Measurements from ENCODE around the gene HNF1A.
"Not testable (repeated sequence)": the region's sequence is repeated elsewhere in the genome, so short reads cannot be mapped to it uniquely, and the experiment has no call there.

The HNF1A gene

DNA sequence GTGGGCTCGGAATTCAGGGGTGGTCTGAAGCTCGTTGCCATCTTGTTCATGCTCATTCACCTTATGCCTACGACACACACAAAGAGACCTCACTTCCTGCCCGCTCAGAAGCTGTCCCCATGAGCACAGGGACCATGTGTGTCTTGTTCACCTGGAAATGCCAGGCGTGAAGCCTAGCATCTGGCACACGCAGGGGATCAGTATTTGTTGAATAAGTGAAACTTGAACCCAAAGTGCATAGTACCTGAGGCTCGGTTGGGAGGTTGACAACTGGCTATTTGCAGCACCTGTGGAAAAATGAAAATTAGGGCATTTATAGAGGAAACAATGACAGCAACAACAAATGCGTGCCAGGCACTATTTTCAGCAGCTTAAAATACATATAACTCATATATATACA is 32.5 kb downstream of the HNF1A start:
- DNase-seq (ENCODE audit: low read depth in 2 of 2) = no peak

DNA sequence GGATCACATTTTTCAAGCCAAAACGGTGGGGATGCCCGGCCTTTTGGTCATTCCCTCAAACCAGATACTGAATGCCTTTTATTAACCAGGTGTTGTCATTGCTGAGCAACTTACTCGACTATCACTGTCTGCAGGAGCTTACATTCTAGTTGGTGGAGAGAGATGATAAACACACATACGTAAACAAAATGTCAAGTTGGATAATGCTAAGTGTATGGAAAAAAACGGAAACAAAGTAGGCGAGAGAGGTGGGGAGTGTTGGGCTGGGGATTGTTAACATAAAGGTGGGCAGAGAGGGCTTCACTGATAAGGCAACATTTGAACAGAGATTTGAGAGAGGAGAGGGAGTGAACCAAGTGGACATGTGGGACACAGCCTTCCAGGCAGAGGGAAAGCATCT is 33.5 kb downstream of the HNF1A start:
- DNase-seq (ENCODE audit: low read depth in 2 of 2) = no peak

DNA sequence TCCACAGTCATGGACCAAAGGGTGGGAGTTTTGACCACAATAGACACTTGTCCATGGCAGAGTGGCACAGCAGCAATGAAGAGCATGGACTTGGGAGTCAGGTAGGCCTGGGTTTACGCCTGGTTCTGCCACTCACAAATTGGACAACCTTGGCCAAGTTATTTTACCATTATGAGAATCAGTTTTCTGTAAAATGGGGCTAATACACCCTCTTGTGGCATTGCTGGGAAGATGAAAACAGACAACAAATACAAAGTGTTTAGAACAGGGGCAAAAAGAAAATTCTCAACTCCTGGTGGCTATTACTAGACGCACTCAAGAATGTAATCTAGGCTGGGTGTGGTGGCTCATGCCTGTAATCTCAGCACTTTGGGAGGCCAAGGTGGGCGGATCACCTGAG is 35.4 kb downstream of the HNF1A start:
- DNase-seq (ENCODE audit: low read depth in 2 of 2) = no peak

DNA sequence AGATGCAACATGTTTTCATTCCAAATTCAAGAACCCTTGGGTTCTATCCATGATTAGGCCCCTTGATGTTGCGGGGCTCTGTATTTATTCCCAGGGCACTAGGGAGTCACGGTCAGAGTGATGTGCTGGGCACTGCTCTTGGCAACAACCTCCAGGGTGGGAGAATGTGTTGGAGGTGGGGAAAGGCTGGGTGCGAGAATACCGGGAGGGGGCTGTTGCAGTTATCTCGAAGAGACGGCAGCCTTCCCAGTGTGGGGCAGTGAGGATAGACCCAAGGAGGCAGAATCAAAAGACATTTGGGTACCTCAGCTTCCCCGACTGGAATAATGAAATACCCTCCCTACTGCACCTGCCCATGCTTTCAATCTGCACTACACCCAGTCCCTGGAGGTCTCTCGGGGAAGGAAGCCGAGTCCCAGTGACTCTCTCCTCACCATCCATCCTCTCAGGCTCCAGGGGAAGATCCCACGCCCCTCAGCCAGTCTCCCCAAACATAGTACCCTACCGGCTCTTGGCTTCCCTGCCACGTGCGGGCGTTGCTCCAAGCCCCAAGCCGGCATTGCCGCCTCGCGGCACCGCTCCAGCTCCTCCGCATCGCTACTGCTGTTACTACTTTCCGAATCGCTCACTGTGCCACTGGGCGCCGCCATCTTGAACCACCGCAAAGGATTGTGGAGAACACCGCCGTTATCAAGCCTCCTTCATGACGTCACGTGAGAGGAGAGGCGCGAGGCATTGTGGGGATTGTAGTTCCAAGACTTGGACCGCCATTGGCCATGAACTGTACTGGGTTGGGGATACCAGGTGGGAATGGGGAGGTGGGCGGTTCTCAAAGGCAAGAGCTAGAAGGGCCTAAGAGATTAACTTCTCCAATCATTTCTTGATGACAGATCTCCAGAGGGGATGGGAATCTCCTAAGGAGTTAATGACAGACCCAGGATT is 37.8 kb downstream of the HNF1A start, which contains the start of gene C12orf43:
Gene C12orf43 (minus strand): TSS at position 663 of the 942 bp plus-strand sequence. CDS start 13 bp downstream, at position 650.
- peak; percentile 84 to 91 for DNase-seq (ENCODE audit: low read depth in 2 of 2)

DNA sequence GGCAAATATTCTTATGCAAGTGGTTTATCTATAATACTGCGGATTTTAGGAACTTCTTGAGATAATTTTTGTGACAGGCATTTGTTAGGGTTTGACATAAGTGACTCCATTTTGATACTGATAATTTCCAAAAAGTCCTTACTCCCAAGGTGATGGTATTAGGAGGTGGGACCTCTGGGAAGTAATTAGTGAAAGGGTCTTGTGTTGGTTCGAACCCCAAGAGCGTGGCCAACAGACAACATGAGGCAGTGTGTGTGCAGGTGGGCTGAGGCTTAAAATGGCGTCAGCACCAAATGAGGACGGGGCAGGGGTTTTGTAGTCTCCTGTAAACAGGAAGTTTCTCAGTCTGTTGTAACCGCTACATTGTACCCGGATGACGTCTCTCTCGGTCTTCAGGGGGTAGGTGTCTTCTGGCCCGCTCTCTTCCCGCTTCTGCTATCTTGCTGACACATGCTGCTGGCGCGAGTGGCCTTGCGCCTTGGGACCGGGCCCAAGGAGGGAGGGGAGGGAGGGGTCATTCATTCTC is 39.7 kb downstream of the HNF1A start:
- no peak for DNase-seq (ENCODE audit: low read depth in 2 of 2)

DNA sequence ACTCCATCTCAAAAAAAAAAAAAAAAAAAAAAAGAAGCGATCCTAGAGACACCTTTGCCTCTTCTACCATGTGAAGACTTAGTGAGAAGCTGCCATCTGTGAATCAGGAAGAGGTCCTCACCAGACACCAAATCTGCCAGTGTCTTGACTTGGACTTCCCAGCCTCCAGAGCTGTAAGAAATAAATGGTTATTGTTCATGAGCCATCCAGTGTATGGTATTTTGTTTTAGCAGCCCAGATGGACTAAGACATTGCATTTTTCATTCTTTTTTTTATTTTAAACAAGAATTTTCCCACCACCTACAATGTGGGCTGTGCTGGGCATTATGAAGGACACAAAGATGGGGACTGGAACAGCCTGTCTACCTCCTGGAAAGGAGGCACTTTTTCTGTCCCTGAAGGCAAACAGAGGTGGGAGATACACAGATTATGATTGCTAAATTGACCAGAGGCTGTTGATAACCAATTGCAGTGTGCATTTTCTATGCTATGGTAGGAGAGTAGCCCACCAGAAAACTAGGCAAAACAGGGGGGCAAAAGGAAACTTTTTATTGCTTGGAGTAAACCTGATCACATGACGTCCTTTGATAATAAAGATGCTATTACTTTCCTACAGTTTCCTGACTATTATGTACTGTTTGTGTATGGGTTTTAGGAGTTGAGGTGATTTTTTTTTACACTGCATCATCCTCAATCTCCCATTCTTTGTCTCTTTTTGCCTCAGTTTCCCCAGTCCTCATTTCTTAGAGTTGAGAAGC is 40.7 kb downstream of the HNF1A start:
- DNase-seq (ENCODE audit: low read depth in 2 of 2) = no peak

DNA sequence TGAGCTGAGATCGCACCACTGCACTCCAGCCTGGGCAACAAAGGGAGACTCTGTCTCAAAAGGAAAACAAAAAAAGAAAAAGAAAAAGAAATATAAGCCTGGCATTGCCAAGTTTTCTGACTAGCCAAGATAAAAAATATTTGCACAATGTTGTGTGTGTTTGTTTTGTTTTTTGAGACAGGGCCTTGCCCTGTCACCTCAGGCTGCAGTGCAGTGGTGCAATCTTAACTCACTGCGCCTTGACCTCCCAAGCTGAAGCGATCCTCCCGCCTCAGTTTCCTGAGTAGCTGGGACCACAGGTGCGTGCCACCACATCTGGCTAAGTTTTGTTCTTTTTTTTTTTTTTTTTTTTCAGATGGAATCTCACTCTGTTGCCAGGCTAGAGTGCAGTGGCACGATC is 43.4 kb downstream of the HNF1A start:
- DNase-seq (ENCODE audit: low read depth in 2 of 2) = no peak

DNA sequence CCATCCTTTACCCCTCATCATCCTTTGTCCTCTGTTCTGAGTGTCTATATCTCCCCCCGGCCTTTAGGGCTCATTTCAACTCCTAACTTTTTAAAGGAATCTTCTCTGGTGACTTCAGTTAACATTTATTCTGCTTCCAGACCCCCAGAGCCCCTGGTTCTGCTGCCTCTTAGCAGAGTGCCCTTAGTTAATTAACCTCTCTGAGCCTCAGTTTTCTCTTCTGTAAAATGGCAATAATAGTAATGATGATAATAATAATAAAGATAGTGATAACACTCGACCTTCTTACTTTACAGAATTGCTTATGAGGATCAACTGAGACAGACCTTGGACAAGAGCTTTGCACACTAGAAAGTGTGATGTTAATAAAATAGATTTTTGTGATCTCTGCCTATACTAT is 44.4 kb downstream of the HNF1A start:
- no peak for DNase-seq (ENCODE audit: low read depth in 2 of 2)

DNA sequence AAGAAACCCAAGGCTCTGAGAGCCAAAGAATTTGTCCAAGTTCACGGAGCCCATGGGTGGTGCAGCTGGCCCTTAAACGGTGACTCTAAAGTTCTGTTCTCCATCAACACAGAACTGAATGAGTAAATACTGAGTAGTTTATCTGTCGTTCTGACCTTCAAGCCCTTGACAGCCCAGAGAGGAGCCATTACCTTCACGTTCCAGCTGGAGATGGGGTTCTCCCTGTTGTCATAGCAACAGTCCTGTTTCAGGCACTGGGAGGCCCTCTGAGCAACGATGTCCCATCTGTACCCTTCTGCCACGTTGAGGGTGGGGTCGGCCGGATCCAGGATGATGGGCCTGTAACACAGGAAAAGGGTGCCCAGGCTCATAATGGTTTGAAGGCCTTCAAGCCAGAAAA is 45.5 kb downstream of the HNF1A start:
- no peak for DNase-seq (ENCODE audit: low read depth in 2 of 2)

DNA sequence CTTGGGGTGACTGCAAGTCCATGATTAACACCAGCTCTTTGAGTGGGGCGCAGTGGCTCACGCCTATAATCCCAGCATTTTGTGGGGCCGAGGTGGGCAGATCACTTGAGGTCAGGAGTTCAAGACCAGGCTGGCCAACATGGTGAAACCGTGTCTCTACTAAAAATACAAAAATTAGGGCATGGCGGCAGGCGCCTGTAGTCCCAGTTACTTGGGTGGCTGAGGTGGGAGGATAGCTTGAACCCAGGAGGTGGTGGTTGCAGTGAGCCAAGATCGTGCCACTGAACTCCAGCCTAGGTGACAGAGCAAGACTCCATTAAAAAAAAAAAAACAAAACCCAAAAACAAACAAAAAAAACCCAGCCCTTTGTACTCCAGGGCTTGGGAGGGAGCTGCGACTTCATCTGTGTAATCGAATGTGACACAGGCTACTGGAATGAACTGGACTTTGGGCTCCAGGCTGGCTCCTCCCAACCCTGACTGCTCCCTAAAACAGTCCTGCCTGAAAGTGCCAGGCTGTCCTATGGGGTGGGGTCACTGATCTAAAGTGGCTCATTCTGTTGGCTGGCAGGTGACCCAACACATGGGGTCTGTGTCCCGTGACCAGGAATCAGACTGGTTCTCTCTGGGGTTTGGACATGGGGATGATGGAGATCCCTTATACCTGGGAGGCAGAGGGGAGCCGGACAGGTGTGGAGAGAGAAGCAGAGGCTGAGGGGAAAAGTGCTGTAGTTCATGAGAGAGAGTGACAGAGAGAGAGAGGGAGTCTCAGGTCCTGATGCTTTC is 47.3 kb downstream of the HNF1A start:
- DNase-seq (ENCODE audit: low read depth in 2 of 2) = no peak

DNA sequence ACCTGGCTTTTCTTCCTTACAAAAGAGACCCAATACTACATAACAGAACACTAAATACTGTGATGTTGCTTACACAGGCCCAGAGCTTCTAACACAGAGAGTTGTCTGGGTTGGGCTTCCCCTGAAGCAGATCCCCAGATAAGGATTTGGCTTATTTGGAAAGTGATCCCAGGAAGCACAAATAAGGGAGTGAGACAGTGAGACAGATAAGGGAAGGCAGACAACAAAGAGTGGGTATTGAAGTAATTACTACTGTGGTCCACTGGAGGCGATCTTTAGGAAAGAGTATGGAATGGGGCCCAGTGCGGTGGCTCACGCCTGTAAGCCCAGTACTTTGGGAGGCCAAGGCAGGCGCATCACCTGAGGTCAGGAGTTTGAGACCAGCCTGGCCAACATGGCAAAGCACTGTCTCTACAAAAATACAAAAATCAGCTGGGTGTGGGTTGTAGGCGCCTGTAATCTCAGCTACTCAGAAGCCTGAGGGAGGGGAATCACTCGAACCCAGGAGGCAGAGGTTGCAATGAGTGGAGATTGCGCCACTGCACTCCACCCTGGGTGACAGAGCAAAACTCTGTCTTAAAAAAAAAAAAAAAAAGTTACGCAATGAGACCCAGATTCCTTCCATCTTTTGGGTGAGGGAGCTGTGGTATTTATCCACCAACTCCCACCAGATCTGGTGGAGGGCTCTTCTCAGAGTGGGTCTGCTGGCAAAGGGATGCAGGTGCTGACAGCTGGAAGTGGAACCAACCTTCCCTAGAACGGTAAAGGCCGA is 48.1 kb downstream of the HNF1A start:
- no peak for DNase-seq (ENCODE audit: low read depth in 2 of 2)

DNA sequence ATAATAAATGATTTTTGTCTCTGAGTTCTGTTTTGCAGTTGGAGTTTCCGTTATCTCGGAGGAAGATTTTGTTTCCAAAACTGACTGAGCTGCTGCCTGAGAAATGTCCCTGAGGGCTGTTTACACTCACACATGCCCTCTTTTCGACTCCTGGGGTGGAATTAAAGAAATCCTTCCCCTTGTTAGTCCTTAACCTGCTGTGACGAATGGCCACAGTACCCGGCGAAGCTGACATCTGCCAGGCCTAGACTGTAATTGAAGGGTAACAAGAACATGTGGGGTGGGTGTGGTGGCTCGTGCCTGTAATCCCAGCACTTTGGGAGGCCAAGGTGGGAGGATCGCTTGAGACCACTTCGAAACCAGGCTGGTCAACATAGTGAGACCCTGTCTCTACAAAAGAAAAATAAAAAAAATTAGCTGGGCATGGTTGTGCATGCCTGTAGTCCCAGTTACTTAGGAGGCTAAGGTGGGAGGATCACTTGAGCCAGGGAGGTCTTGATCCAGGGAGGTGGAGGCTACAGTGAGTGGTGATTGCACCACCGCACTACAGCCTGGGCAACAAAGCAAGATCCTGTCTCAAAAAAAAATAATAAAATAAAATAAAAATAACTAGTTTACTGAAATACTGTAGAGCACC is 52.4 kb downstream of the HNF1A start:
- DNase-seq (ENCODE audit: low read depth in 2 of 2) = no peak

DNA sequence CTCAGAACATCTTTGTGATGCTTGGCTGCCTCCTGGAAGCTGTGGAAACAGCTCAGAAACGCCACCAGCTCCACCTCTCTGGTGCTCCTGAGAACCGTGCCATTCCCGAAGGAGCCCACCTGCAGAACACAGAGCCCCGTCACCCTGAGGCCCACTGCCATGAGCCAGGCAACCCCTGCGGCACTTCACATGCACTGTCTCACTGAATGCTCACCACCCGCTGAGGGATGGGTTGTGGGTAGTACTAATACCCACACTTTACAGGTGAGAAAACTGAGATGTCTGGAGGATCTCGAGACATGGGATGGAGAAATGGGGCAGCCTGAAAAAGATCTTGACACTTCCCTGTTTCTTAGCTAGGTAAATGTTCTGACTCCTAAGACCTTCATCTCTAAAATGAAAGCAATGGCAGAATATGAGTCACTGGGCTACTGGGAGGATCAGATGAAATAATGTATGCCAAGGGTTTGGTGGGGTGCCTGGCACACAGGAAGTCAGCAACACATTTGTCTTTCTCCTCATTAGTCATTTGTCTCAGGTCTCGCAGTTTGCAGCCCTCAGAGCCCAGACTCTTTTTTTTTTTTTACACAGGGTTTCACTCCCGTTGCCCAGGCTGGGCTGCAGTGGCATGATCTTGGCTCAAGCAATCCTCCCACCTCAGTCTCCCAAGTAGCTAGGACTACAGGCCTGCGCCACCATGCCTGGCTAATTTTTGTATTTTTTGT is 55.4 kb downstream of the HNF1A start:
- DNase-seq (ENCODE audit: low read depth in 2 of 2) = peak; percentile 58 to 67

DNA sequence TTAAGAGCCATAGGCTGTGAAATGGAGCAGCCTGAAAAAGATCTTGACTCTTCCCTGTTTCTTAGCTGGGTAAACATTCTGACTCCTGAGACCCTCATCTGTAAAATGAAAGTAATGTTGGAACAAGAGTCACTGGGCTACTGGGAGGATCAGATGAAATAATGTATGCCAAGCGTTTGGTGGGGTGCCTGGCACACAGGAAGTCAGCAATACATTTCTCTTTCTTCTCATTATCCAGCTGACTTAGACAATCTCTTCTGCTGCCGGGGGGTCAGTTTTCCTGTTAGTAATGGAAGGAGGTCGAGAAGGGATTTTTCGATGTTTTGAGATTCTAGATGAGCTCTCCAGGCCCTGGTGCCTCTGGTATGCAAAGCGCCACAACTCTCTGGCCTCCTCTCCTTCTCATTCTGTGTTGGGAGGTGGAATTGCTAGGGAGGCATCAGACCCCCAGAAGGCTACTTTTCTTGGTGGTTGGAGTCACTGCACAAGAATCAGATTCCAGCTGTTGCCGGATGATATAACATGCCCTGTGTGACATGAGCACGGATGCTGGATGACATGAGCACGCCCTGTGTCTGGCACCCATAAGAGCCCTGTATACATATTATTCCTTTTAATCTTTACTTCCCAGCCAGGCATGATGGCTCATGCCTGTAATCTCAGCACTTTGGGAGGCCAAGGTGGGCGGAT is 56.4 kb downstream of the HNF1A start:
- DNase-seq (ENCODE audit: low read depth in 2 of 2) = no peak

DNA sequence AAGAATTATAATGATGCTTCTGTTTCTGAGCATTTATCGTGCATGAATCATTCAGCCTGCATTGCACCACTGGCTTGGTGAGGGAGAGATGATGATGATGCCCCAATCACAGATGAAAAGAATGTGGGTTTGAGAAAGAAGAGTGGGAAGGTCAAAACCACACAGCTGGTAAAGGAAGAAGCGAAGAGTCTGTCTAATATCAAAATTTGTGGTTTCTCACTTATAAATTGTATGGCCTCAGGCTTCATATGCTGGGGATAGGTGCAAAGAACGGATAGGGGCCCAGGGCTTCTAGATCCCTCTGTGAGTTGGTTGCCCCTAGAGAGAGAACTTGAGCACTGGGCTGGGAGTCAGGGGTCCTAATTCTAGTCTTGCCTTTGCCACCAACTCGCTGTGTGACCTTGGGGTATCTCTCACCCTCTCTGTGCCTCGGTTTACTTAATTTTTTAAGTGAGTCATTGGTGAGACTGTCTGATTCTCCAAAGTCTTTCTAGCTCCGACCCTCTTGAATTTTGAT is 58.5 kb downstream of the HNF1A start:
- DNase-seq (ENCODE audit: low read depth in 2 of 2) = peak in 1 of 2 donors; percentile 28

DNA sequence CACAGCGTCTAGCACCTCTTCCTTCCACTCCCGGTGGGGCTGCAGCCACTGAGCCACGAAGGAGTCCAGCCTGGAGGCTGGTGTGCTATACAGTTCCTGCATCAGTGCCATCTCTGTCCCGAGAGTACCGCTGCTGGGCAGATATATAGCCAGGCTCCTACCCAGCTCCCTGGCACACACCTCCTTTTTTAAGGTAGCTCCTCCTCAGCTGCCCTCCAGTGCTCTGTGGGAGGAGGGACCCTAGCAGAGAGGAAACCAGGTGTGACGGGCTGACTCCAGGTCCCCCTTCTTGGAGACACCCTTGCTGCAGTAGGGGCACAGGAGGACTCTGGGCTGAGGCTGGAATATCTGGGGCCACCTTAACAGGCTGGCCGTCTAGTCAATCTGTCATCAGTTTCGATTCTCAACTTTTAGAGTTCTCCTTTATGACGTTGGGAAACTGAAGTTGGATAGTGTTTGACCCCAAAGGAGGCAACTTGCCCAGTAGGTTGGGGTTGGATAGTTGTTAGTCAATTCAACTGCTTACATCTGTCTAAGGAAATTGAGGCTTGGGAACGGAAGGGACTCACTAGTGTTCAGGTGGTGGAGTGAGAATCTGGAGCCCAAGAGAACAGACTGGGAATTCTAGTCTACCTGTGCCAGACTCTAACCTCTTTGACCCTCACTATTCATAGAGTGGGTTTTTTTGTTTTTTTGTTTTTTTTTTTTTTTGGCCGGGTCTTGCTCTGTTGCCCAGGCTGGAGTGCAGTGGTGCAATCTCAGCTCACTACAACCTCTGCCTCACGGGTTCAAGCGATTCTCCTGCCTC is 60.7 kb downstream of the HNF1A start, which contains the start of gene OASL:
Gene OASL (minus strand): TSS at position 386 of the 808 bp plus-strand sequence. CDS start 275 bp downstream, at position 111.
- peak; percentile 46 for DNase-seq (ENCODE audit: low read depth in 2 of 2)

DNA sequence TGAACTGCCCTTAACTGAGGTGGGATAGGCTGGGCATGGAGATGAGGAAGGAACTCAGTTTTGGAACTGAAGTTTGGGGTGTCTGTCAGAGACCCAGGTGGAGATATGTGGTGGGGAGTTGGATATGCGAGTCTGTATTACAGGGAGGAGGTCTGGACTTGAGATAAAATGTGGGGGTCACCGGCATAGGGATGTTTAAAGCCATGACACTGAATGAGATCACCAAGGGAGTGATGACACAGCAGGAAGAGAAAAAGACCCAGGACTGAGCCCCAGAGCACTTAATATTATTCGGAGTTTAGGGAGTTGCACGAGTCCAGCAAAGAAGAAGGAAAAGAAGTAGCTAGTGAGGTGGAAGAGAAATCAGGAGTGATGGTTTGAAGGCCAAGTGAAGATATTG is 64.7 kb downstream of the HNF1A start:
- no peak for DNase-seq (ENCODE audit: low read depth in 2 of 2)

DNA sequence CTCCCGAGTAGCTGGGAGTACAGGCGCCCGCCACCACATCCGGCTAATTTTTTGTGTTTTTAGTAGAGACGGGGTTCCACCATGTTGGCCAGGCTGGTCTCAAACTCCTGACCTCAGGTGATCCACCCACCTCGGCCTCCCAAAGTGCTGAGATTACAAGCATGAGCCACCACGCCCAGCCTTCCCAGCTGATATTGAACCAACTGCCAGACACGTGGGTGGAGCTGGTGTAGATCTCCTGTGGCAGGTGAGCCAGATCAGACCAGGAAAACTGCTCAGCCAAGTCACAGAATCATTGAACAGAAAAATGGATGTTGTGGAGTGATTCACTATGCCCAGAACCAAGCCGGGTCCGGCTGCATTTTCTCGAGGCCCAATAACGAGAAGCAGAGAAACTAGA is 69.1 kb downstream of the HNF1A start:
- not testable (repeated sequence) for DNase-seq (ENCODE audit: low read depth in 2 of 2)

Measured in stimulated activated CD8-positive, alpha-beta memory T cell treated with anti-CD3 and anti-CD28 coated beads, Interleukin-7, amount 100 ng/mL, for 4 hours (primary cell).